ENCODE data around the gene WDPCP.

- TF ChIP-seq, protein P1, sequence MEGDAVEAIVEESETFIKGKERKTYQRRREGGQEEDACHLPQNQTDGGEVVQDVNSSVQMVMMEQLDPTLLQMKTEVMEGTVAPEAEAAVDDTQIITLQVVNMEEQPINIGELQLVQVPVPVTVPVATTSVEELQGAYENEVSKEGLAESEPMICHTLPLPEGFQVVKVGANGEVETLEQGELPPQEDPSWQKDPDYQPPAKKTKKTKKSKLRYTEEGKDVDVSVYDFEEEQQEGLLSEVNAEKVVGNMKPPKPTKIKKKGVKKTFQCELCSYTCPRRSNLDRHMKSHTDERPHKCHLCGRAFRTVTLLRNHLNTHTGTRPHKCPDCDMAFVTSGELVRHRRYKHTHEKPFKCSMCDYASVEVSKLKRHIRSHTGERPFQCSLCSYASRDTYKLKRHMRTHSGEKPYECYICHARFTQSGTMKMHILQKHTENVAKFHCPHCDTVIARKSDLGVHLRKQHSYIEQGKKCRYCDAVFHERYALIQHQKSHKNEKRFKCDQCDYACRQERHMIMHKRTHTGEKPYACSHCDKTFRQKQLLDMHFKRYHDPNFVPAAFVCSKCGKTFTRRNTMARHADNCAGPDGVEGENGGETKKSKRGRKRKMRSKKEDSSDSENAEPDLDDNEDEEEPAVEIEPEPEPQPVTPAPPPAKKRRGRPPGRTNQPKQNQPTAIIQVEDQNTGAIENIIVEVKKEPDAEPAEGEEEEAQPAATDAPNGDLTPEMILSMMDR (IDR thresholded peaks at IDR 0.05) = no peak
- TF ChIP-seq EZH2 (IDR thresholded peaks at IDR 0.05; ENCODE audit: borderline replicate concordance, insufficient read depth, low read depth, low read length, poor library complexity, severe bottlenecking) = no peak
These were observed 495.4 kb downstream of the WDPCP start for GRCh38 chr2:63092857-63093256.

Data from B cell (primary cell).